Stimulated activated memory B cell treated with anti-CD40 and anti-IgM and Interleukin-4, amounts not matched to agents 10 μg/mL and 1 μg/mL and 100 μg/mL, for 72 hours (primary cell): ENCODE measurements around the gene RPL22.

Experiments used
- ATAC-seq: fragments of 150-1000 bp; cut with Tn5 transposase; 2 replicates; pipeline ENCODE4 v1.10.0; 2021
- H3K27ac Mint-ChIP-seq: one replicate; pipeline ENCODE4 v1.8.0; 2022; ENCODE audit warnings: mild to moderate bottlenecking, mixed read lengths
- H3K27me3 Mint-ChIP-seq: one replicate; pipeline ENCODE4 v1.8.0; 2022; ENCODE audit warnings: mixed read lengths
- H3K36me3 Mint-ChIP-seq: one replicate; pipeline ENCODE4 v1.8.0; 2022; ENCODE audit warnings: mixed read lengths
- H3K4me1 Mint-ChIP-seq: one replicate; pipeline ENCODE4 v1.8.0; 2022; ENCODE audit warnings: mixed read lengths
- H3K4me3 Mint-ChIP-seq: one replicate; pipeline ENCODE4 v1.8.0; 2022; ENCODE audit warnings: mild to moderate bottlenecking, moderate library complexity, mixed read lengths
- H3K9me3 Mint-ChIP-seq: one replicate; pipeline ENCODE4 v1.8.0; 2022; ENCODE audit warnings: mixed read lengths

Gene RPL22

DNA sequence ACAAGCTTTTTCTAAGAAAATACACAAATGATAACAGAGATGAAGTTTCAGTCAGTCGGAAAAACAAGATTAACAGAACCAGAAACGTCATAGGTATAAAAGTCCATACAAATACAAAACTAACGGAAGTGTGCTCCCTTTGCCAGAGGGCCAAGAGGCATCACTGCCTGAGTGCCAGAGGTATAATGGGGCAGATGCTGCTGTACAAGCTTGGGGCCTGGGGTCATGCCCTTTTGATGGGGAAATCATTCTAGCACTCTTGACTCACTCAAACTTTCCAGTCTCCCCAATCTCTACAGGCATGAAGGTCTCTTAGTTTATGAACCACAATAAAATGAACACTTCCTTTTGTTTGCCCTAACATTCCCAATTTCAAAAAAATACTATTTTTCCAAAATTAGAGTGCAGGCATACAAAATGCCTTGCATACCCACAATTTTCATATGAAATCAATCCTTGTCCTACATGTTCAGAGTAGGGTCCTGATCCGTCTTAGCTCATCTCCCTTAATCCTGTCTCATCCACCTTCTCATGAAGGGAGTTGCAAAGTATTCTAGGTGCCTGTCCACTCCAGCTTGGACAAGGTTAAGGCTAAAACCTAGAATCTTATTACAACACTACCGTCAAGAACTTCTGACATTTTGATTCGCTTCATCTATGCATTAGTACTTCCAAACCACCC, 1.5 kb downstream of the RPL22 start:
- Mint-ChIP-seq H3K4me3 (peak overlapping the region; percentile 86), H3K36me3 (peaks cover 32% of the 10 kb centered on the region), H3K27ac (peak overlapping the region; percentile 93), H3K27me3 (no peaks in the 10 kb centered on the region), H3K9me3 (no peaks in the 10 kb centered on the region), H3K4me1 (peaks cover 59% of the 10 kb centered on the region)
- no peak for ATAC-seq

DNA sequence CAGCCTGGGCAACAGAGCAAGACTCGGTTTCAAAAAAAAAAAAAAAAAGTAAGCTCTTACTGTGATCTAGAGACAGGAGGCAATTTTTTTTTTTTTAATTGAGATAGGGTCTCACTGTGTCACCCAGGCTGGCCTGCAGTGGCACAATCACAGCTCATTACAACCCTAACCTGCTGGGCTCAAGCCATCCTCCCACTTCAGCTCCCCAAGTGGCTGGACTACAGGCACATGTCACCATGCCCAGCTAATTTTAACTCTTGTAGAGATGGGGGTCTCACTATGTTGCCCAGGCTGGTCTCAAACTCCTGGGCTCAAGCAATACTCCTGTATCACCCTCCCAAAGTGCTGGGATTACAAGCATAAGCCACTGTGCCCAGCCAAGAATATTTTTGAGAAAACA, 7.4 kb downstream of the RPL22 start:
- H3K4me3 Mint-ChIP-seq = no peak overlapping the region
- no peaks in the 10 kb centered on the region for H3K27me3 Mint-ChIP-seq
- peaks cover 56% of the 10 kb centered on the region for H3K36me3 Mint-ChIP-seq

DNA sequence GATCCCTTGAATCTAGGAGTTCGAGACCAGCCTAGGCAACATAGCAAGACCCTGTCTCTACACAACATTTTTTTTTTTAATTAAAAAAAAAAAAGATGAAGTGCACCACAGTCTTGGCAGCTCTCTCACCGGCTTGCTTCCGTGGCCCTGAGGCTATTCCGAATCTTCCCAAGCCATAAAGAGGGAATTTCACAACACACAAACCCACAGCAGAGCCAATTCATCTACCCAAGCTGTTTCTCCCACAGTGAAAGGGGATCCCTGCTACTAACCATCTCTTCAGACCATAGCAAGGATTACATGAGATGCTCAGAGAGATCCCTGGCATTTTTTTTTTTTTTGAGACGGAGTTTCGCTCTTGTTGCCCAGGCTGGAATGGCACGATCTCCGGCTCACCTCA, 10.9 kb downstream of the RPL22 start:
- Mint-ChIP-seq H3K9me3 (no peaks in the 10 kb centered on the region), H3K27me3 (no peaks in the 10 kb centered on the region), H3K4me1 (peaks cover 18% of the 10 kb centered on the region), H3K27ac (no peak overlapping the region), H3K36me3 (peaks cover 65% of the 10 kb centered on the region), H3K4me3 (no peak overlapping the region)
- no peak for ATAC-seq

More for the DNA sequence above, 7.4 kb downstream of the RPL22 start:
- Mint-ChIP-seq H3K27ac (no peak overlapping the region), H3K9me3 (no peaks in the 10 kb centered on the region), H3K4me1 (peaks cover 18% of the 10 kb centered on the region)
- ATAC-seq = no peak

DNA sequence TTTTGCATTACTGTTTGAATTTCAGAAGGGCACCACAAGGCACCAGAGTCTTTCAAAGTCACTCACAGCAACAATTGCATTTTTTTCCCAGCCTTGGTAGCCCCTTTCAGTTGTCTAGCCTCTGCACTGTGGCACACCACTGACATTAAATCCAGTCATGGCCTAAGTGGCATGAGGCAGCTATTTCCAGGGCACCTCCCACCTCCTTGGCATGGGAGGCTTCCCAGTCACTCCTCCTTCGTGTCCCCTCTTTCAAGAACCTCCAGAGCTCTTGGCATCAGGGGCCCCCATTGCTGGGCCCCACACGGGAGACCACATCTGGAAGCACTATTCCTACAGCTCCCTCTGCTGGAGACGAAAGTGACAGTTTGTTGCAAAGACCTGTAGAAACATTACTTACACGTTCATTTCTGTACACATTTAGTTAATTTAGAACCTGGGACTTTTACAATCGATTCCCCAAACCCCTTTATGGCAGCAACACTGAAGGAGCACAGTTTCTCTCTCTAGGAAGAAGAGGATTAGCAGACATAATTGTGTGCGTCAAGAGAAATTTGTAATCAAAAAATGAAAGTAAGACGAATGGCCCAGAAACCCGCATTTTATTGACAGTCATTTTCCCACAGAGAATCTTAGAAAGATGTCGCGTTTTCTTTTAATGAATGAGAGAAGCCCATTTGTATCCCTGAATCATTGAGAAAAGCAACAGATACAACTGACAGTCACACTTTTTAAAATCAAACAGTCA, 13.6 kb downstream of the RPL22 start:
- peaks cover 53% of the 10 kb centered on the region for H3K36me3 Mint-ChIP-seq
- H3K4me1 Mint-ChIP-seq = peaks cover 33% of the 10 kb centered on the region
- ATAC-seq = no peak
- no peak overlapping the region for H3K27ac Mint-ChIP-seq
- H3K27me3 Mint-ChIP-seq = peaks cover 14% of the 10 kb centered on the region
- H3K9me3 Mint-ChIP-seq = no peaks in the 10 kb centered on the region
- H3K4me3 Mint-ChIP-seq = no peak overlapping the region

DNA sequence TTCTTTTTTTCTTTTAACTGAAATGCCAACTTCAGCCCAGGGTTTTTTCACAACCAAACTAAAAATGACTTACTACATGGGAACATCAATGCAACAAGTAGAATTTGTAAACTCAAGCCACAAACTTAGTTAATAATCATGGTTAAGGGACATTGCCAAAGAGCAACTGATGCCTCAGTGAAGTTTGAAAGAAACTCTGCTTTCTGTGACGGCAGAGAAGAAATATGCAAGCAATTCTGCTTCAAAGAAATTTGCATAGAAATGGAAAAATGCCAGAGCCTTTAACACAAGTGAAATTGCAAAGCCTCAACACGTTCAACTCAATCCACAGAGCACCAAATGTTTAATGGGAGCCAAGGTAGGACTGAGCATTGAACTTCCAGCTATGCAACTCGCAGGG, 14.2 kb downstream of the RPL22 start:
- Mint-ChIP-seq H3K27me3 (peaks cover 17% of the 10 kb centered on the region), H3K4me3 (no peak overlapping the region), H3K4me1 (peaks cover 36% of the 10 kb centered on the region), H3K9me3 (no peaks in the 10 kb centered on the region), H3K36me3 (peaks cover 49% of the 10 kb centered on the region), H3K27ac (no peak overlapping the region)
- no peak for ATAC-seq

DNA sequence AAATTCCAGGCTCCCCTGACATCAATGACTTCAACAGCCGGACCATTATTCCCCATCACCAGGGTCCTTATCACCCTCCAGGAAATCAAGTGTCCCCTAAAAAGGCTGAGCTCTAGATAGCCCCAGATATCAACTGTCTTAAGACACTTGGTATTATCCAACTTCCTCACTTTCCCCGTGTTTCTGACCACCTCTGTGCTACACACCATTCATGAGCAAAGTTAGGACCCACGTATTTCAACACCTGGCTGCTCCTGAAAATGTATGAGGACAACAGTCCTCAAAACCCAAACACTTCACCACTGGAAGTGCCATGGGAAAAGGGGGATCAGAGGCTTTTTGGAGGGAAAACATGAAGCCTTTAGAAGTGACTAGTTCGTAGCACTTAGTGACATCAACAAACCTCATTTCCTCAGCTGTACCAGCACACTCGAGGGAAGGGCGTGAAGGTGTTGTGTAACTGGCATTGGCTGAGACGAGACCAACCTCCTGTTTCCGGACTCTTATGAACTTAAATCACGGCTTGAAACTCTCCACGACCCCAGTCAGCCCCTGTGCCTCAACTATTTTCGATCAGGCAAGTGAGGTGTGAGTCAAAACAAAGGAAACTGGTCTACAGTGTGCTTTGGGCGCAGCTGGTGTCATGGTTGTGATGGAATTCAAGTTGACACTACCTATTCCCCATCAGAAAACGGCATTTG, 15.2 kb downstream of the RPL22 start:
- peaks cover 17% of the 10 kb centered on the region for H3K27me3 Mint-ChIP-seq

DNA sequence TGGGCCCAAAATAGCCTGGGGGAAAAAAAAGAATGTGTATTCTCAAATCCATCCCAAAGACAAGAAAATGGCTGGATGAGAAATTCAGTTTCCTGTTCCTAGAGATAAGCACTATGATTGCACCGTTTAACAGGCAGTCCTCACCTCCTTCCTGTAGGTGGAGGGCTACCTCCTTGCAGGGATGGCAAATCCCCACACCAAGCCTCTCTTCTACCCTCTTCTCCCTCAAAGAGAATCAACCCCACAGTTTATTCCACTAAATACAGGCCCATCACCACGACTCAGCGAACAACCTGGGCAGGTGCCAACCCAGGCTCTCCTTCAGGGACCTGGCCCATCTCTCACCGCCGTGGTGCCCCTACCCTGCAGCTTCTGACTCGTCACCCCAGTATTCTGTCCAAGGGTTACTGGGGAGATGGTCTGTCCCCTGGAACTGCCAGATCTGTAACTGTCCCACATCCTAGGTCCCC, 15.8 kb downstream of the RPL22 start:
- H3K9me3 Mint-ChIP-seq = no peaks in the 10 kb centered on the region
- H3K27me3 Mint-ChIP-seq = peaks cover 23% of the 10 kb centered on the region
- H3K4me1 Mint-ChIP-seq = peaks cover 34% of the 10 kb centered on the region
- H3K27ac Mint-ChIP-seq = no peak overlapping the region
- H3K4me3 Mint-ChIP-seq = no peak overlapping the region
- H3K36me3 Mint-ChIP-seq = peaks cover 33% of the 10 kb centered on the region
- ATAC-seq = peak; percentile 12

More for the DNA sequence above, 15.2 kb downstream of the RPL22 start:
- no peak for ATAC-seq
- Mint-ChIP-seq H3K4me1 (peaks cover 36% of the 10 kb centered on the region), H3K9me3 (no peaks in the 10 kb centered on the region), H3K4me3 (no peak overlapping the region), H3K36me3 (peaks cover 40% of the 10 kb centered on the region), H3K27ac (no peak overlapping the region)

DNA sequence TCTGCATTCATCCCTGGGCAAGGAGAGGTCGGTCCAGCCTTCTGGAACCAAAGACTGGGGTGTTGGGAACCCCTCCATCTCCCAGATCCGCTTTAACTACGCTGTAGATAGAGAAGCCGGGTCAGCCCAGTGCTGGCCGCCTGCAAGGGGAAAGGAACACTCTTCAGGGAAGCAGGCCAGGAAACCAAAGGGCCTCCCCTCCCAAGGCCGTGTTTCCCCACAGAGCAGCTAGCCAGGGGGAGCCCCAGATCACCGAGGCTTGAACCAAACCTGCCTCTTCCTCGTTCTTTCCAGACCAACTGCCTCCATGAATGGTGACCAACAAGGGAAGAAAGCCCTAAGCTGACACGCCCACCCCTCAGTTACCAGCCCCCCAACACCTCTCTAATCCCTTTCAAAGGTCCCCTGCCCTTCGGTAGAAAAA, 18.0 kb downstream of the RPL22 start:
- Mint-ChIP-seq H3K36me3 (peaks cover 17% of the 10 kb centered on the region), H3K4me3 (peak overlapping the region; percentile 67), H3K27ac (no peak overlapping the region), H3K27me3 (peaks cover 44% of the 10 kb centered on the region), H3K4me1 (peaks cover 39% of the 10 kb centered on the region), H3K9me3 (no peaks in the 10 kb centered on the region)
- ATAC-seq = no peak

DNA sequence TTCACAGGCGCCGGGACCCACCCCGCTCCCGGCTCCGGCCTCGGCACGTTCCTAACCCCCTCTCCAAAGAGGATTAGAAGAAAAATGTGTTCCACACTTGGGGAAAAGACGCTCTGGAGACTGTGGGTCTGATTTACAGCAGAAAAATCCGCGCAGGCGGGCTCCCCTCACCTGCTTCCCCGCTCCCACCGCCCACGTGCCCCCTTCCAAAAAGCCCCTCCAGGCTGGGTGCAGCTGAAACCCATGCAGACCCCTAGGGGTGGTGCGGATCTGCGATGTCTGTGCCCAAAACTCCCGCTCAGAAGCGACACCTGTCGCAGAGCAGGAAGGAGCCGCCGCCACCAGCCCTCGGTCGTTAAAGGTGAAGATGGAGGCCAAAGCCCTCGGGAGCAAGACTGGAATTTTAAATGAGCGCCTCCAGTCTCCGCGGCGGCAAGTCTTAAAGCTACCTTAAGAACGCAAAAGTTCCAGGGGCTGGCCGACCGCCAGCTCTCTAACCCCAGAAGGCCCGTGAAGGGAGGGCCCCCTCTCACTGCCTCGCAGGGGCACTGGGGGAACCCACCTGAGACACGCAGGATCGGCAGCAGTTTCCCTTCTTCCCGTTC, 18.6 kb downstream of the RPL22 start:
- Mint-ChIP-seq H3K27me3 (peaks cover 44% of the 10 kb centered on the region), H3K9me3 (no peaks in the 10 kb centered on the region), H3K4me1 (peaks cover 39% of the 10 kb centered on the region), H3K27ac (no peak overlapping the region), H3K36me3 (peaks cover 13% of the 10 kb centered on the region), H3K4me3 (peak overlapping the region; percentile 67)
- ATAC-seq = peak; percentile 25

DNA sequence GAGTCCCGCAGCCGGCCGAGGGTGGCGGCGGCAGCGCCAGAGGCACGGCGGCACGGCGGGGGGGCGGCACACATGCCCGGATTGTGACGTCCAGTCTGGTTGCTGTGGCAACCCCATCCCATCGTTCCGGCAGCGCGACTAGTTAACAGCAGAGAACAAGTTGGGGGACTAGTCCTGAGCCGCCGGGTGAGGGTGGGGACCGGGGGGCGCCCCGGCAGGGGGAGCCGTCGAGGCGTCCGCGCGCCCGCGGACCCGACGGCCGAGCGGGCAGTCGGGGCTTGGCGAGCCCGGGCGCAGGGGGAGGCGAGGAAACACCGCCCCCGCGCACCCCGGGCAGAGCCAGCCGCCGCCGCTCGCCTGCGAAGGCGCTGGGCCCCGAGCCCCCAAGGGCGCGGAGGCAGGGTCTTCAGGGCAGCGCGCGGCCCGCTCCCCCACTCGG, 19.1 kb downstream of the RPL22 start, which contains the start of gene CHD5:
CHD5 (minus strand) TSS at position 54 of the 439 bp plus-strand sequence. CDS start 298 bp downstream, outside the sequence.
- Mint-ChIP-seq H3K9me3 (no peaks in the 10 kb centered on the region), H3K4me3 (peak within 1 kb of the TSS; percentile 67), H3K36me3 (peaks cover 9% of the 10 kb centered on the region), H3K27ac (no peak within 1 kb of the TSS), H3K4me1 (peaks cover 39% of the 10 kb centered on the region), H3K27me3 (peaks cover 44% of the 10 kb centered on the region)
- ATAC-seq = no peak

DNA sequence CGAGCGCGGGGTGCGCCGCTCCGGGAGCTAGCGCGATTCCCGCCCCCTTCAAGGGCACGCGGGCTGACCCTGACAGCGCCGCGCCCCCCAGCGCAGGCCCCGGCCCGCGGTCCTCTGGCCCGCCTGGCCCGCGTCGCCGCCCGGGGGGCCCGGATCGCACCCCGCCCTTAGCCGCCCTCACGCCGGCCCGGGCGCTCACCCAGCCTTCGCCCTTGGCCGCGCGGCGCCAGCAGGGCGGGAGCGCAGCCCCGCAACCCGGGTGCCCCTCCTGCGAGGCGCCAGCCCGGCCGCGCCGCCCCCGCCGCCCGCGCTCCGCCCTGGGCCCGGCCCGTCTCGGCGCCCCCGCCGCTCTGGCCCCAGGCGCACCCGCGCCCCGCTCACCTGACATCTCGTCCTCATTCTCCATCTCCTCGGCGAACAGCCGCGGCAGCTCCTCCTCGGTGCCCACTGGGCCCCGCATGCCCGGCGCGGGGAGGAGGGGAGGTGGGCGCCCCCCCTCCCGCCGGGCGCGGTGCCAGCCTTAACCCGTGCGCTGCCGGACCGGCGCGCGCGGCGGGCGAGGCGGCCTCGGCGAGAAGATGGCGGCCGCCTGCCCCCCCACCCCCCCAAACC, 19.7 kb downstream of the RPL22 start:
- Mint-ChIP-seq H3K27me3 (peaks cover 44% of the 10 kb centered on the region), H3K9me3 (no peaks in the 10 kb centered on the region), H3K4me3 (no peak overlapping the region), H3K36me3 (peaks cover 7% of the 10 kb centered on the region), H3K4me1 (peaks cover 39% of the 10 kb centered on the region), H3K27ac (no peak overlapping the region)
- ATAC-seq = peak; percentile 29

DNA sequence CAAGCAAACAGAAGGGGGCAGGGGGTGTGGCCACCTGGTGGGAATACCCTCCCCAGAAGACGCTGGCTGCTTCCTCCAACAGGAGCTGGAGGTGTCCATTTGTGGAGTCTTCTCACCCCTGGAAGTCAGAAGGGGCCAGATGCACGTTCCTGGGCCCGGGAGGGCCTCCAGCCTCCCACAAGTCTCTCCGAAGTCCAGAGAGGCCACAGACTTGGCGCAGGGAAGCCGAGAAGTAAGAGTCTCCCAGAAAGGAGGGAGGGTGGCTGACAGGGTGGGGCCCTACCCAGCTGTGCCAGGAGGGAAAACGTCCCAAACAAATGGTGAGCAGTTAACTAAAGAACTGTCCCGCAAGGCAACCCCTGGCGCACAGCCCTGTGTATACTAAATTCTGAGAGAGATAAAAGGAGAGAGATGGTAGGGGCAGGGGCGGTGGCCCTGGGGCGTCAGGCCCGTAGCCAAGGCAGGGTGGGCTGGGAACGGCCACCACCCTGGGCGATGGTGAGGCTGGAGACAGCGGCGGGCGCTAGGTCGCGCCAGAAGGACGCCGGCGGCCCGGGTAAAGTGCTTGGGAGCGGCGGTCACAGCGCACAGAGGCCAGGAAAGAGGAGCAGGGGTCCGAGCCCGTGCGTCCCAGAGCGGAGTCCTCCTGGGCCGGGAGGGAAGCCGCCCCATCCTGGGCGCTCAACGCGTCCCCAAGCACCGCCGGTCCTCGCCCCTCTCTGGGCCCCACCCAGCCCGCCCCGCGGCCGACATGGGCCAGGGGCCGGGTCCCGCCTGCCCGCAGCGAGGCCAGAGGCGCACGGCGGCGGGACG, 20.4 kb downstream of the RPL22 start:
- H3K9me3 Mint-ChIP-seq = no peaks in the 10 kb centered on the region
- no peak overlapping the region for H3K27ac Mint-ChIP-seq
- peaks cover 44% of the 10 kb centered on the region for H3K27me3 Mint-ChIP-seq
- peak overlapping the region; percentile 33 for H3K4me3 Mint-ChIP-seq
- H3K4me1 Mint-ChIP-seq = peaks cover 32% of the 10 kb centered on the region
- H3K36me3 Mint-ChIP-seq = no peaks in the 10 kb centered on the region
- peak; percentile 5 for ATAC-seq

DNA sequence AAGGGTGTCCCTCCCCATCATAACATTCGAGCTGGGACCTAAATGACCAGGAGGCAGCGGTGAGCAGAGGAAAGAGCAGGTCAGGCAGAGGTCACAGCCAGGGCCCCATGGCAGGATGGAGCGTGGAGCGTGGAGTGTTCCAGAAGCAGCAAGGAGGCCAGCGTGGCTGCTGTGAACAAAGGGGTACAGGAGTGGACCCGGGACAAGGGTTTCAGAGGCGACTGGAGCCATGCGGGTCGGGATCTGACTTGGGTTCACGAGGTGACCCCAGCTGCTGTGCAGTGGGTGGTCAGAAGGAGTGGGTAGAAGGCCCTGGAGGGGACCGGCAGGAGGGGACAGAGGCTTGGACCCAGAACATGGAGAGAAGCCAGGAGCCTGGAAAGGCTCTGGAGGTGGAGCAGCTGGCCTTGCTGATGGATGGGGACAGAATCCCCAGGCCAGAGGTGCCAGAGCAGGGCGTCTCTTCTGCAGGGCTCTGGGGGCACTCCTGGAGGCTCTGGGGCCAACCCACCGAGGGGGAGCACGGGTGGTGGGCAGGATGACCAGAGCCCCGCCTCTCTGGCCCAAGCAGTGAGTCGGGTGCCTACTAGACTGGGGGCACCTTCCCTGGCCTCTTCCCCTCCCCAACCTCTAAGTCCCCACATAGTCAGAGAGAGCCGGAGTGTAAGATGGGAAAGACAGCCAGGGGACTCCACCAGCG, 21.6 kb downstream of the RPL22 start:
- H3K4me1 Mint-ChIP-seq = peaks cover 26% of the 10 kb centered on the region
- no peaks in the 10 kb centered on the region for H3K9me3 Mint-ChIP-seq
- no peak for ATAC-seq
- no peaks in the 10 kb centered on the region for H3K36me3 Mint-ChIP-seq
- peaks cover 44% of the 10 kb centered on the region for H3K27me3 Mint-ChIP-seq
- no peak overlapping the region for H3K4me3 Mint-ChIP-seq
- H3K27ac Mint-ChIP-seq = no peak overlapping the region
